Type B pancreatic cell (in vitro differentiated cells): ENCODE results near the gene SLC7A4. TPM values are rescaled to one million over a fixed set of nuclear protein-coding genes. Genes with fewer than 3 reads are reported as not detected.

ENCODE experiments used
- DNase-seq: peaks from one replicate; pipeline ENCODE4 v3.0.0; 2021; ENCODE audit warnings: mixed read lengths; ENCODE audit not compliant: unreplicated experiment; ENCODE audit errors: extremely low spot score
- H3K27ac Mint-ChIP-seq: 2 replicates; pipeline ENCODE4 v1.8.0; 2021; ENCODE audit warnings: mild to moderate bottlenecking, mixed read lengths
- H3K27me3 Mint-ChIP-seq: 2 replicates; pipeline ENCODE4 v1.8.0; 2021; ENCODE audit warnings: mixed read lengths
- H3K36me3 Mint-ChIP-seq: 2 replicates; pipeline ENCODE4 v1.8.0; 2021; ENCODE audit warnings: mixed read lengths
- H3K4me1 Mint-ChIP-seq: one replicate; pipeline ENCODE4 v1.8.0; 2021; ENCODE audit warnings: mixed read lengths; ENCODE audit not compliant: unreplicated experiment
- H3K4me3 Mint-ChIP-seq: 2 replicates; pipeline ENCODE4 v1.8.0; 2021; ENCODE audit warnings: mild to moderate bottlenecking, mixed read lengths
- H3K9me3 Mint-ChIP-seq: 2 replicates; pipeline ENCODE4 v1.8.0; 2021; ENCODE audit warnings: mixed read lengths
- CTCF ChIP-seq: fragments of 200-600 bp; sonication (generic); conservative IDR thresholded peaks from 2 replicates; pipeline ENCODE4 v1.5.0; 2021; ENCODE audit warnings: antibody characterized with exemption, mild to moderate bottlenecking
- total RNA-seq: library from RNA; stranded (reverse); gene quantifications from 2 replicates; pipeline ENCODE4 v1.2.1, GENCODE V29; 2021; ENCODE audit warnings: low replicate concordance

SLC7A4 gene
- total RNA-seq, 1 donor from 2014 or later, result 3.3 TPM

DNA sequence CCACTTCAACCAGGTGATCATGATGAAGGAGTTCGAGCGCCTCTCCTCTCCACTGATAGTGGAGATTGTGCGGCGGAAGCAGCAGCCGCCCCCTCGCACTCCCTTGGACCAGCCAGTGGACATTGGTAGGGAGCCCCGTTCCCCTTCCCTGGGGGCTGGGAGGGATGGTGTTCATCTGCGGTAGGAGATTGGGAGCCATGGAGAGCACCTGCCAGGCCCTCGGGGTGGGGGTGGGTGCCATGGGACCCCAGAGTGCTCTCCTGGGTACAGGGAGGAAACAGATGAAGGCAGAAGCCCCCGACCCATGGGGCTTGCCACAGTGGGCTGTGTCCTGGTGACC lies 37.5 kb downstream of the SLC7A4 start:
- Mint-ChIP-seq H3K27ac (no peak overlapping the region), H3K9me3 (no peaks in the 10 kb centered on the region), H3K36me3 (no peaks in the 10 kb centered on the region), H3K27me3 (no peaks in the 10 kb centered on the region), H3K4me1 (no peaks in the 10 kb centered on the region), H3K4me3 (no peak overlapping the region)
- no peak for TF ChIP-seq CTCF
- peak; percentile 66 for DNase-seq

DNA sequence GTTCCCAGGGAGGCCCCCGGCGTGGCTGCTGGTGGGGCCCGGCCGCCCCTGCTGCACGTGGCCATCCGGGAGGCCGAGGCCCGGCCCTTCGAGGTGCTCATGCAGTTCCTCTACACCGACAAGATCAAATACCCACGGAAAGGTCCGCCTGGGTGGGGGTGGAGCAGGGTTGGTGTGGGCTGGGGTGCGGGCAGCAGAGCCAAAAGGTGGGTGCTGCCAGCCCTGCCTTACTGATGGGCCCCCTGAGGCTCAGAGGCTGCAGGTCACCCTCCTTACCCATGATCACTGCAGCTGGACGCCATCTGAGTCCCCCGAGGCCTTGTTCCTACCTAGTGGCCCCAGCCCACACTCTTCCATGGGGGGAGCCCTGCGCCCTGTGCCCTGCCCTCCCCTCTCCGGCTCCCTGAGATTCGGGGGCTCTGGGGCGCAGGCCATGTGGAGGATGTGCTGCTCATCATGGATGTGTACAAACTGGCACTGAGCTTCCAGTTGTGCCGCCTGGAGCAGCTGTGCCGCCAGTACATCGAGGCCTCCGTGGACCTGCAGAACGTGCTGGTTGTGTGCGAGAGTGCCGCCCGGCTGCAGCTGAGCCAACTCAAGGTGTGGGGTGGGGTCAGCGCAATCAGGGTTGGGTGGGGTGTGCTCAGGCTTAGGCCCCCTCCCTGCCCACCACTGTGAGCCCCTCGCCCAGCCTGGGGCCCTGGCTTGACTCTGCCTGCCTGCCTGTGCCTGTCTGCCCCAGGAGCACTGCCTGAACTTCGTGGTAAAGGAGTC lies 38.0 kb downstream of the SLC7A4 start:
- Mint-ChIP-seq H3K27ac (no peak overlapping the region), H3K4me3 (no peak overlapping the region), H3K9me3 (no peaks in the 10 kb centered on the region), H3K36me3 (no peaks in the 10 kb centered on the region), H3K4me1 (no peaks in the 10 kb centered on the region), H3K27me3 (no peaks in the 10 kb centered on the region)
- DNase-seq, result peak; percentile 70
- TF ChIP-seq CTCF, result no peak

GRCh38 chr22:20993304-20994127 lies 38.8 kb downstream of the SLC7A4 start:
- Mint-ChIP-seq H3K4me3 (no peak overlapping the region), H3K27me3 (no peaks in the 10 kb centered on the region), H3K27ac (no peak overlapping the region), H3K9me3 (no peaks in the 10 kb centered on the region), H3K36me3 (no peaks in the 10 kb centered on the region), H3K4me1 (no peaks in the 10 kb centered on the region)
- TF ChIP-seq CTCF, result no peak
- no peak for DNase-seq

DNA sequence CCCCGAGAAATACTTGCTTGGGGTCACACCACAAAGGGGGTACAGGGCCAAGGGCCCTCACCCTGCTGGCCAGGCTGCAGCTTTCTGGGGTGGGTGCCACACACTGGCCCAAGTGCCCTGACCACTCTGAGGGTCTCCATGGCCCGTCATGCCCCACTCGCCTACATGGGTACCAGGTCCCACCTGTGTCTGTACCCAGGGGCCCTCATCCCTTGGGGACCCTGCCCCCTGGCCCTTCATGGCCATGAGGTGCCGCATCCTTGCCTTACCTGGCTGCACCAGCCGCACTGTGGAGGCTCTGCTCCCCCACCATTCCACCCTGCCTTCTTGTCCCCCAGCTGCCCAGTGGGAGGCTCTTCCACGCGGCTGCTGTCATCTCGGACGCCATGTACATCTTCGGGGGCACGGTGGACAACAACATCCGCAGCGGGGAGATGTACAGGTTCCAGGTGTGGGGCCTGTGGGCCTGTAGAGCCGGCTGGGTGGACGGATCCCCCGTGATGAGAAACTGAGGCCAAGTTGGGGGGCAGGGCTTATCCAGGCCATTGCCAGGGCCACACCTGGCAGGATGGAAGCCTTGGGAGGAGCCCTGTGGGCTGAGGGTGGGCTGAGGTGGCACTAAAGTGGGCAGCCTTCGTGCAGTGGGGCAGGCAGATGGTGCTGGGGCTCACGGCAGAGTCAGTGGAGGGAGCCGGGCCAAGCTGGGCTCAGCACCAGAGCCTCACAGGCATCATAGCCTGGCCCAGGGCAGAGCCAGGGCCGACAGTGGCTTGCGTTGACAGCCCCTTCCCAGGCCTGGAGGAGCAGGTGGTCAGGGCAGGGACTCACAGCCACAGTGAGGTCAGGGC lies 39.7 kb downstream of the SLC7A4 start:
- Mint-ChIP-seq H3K27me3 (no peaks in the 10 kb centered on the region), H3K4me1 (no peaks in the 10 kb centered on the region), H3K9me3 (no peaks in the 10 kb centered on the region), H3K36me3 (no peaks in the 10 kb centered on the region), H3K4me3 (no peak overlapping the region), H3K27ac (no peak overlapping the region)
- no peak for TF ChIP-seq CTCF
- DNase-seq, result no peak

DNA sequence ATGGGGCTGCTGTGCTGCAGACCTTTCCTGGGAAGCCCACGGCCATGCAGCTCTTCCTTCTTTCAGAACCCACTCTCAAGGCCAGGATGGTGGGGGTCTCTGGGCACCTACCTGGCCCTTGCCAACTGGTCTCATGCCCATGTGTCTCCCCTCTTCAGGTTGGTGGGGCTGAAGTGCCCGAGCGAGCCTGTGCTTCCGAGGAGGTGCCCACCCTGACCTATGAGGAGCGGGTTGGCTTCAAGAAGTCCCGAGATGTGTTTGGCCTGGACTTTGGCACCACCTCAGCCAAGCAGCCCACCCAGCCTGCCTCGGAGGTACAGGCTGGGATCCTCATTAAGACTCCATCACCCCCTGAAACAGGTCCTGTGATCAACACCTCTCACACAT lies 40.3 kb downstream of the SLC7A4 start:
- Mint-ChIP-seq H3K9me3 (no peaks in the 10 kb centered on the region), H3K36me3 (no peaks in the 10 kb centered on the region), H3K4me3 (no peak overlapping the region), H3K27me3 (no peaks in the 10 kb centered on the region), H3K27ac (no peak overlapping the region), H3K4me1 (no peaks in the 10 kb centered on the region)
- no peak for DNase-seq
- no peak for TF ChIP-seq CTCF
